Liver (tissue), 3 donors: Measurements from ENCODE around the gene MAPRE3.

ENCODE experiments used
- ATF3 ChIP-seq: IDR thresholded peaks from 2 replicates; pipeline ENCODE4 v1.6.1; 2016; ENCODE audit warnings: antibody characterized with exemption
- CTCF ChIP-seq: fragments of 150-350 bp; IDR thresholded peaks from 2 replicates; pipeline ENCODE4 v1.5.1; 2017; ENCODE audit warnings: improper control_type of control experiment, low read depth, low read length; ENCODE audit not compliant: missing input control
- EGR1 ChIP-seq, 2 donors: IDR thresholded peaks; 2 replicates each; pipeline ENCODE4 v1.6.1; 2016 to 2018; ENCODE audit warnings: antibody characterized with exemption in 2 of 2, low read depth in 2 of 2
- GABPA ChIP-seq, 2 donors: IDR thresholded peaks in 1 of 2; conservative IDR thresholded peaks in 1 of 2; 2 replicates each; pipeline ENCODE4 v1.6.1; 2016; ENCODE audit warnings: antibody characterized with exemption in 2 of 2, mild to moderate bottlenecking in 1 of 2, moderate library complexity in 1 of 2
- HNF4A ChIP-seq, 2 donors: conservative IDR thresholded peaks; 2 replicates each; pipeline ENCODE4 v1.6.1; 2016; ENCODE audit warnings: antibody characterized with exemption in 2 of 2, mild to moderate bottlenecking in 2 of 2
- HNF4G ChIP-seq: IDR thresholded peaks from 2 replicates; pipeline ENCODE4 v1.6.1; 2016; ENCODE audit warnings: antibody characterized with exemption
- JUND ChIP-seq, 2 donors: IDR thresholded peaks; 2 replicates each; pipeline ENCODE4 v1.6.1; 2016; ENCODE audit warnings: antibody characterized with exemption in 2 of 2
- MAX ChIP-seq: IDR thresholded peaks from 2 replicates; pipeline ENCODE4 v1.6.1; 2016; ENCODE audit warnings: antibody characterized with exemption
- RAD21 ChIP-seq, 2 donors: IDR thresholded peaks; 2 replicates each; pipeline ENCODE4 v1.6.1; 2016; ENCODE audit warnings: antibody characterized with exemption in 2 of 2, mild to moderate bottlenecking in 2 of 2
- REST ChIP-seq: IDR thresholded peaks from 2 replicates; pipeline ENCODE4 v1.6.1; 2016; ENCODE audit warnings: antibody characterized with exemption, mild to moderate bottlenecking
- SP1 ChIP-seq: IDR thresholded peaks from 2 replicates; pipeline ENCODE4 v1.6.1; 2018; ENCODE audit warnings: antibody characterized with exemption, mild to moderate bottlenecking
- TAF1 ChIP-seq: conservative IDR thresholded peaks from 2 replicates; pipeline ENCODE4 v1.6.1; 2016; ENCODE audit warnings: antibody characterized with exemption, mild to moderate bottlenecking
- YY1 ChIP-seq: IDR thresholded peaks from 2 replicates; pipeline ENCODE4 v1.6.1; 2016; ENCODE audit warnings: antibody characterized with exemption, mild to moderate bottlenecking
- ZBTB33 ChIP-seq: IDR thresholded peaks from 2 replicates; pipeline ENCODE4 v1.6.1; 2016; ENCODE audit warnings: antibody characterized with exemption
- donor health status: healthy.
- donor health status: healthy.

GRCh38 chr2:26938399-26939118 is 31.9 kb upstream of the MAPRE3 start:
- TF ChIP-seq TAF1 (no peak), CTCF (no peak), REST (no peak), JUND (IDR thresholded peaks at IDR 0.05) (no peak), GABPA (IDR thresholded peaks at IDR 0.05 in 1 of 2, conservative IDR thresholded peaks at IDR 0.05 in 1 of 2) (no peak), ATF3 (no peak), SP1 (no peak), YY1 (no peak), EGR1 (IDR thresholded peaks at IDR 0.05; ENCODE audit: low read depth in 2 of 2) (no peak), ZBTB33 (no peak), HNF4A (conservative IDR thresholded peaks at IDR 0.05) (no peak), HNF4G (no peak), RAD21 (IDR thresholded peaks at IDR 0.05) (no peak), MAX (no peak)
